HFF-Myc (cell line): ENCODE data around the gene CHML.

Experiments used
- DNase-seq: peaks from one replicate; pipeline ENCODE4 v3.0.0-alpha.2; 2011; ENCODE audit warnings: low read depth; ENCODE audit errors: extremely low read depth
- H3K4me3 ChIP-seq: replicated peaks from 2 replicates; pipeline ENCODE4 v1.5.1; 2011; ENCODE audit warnings: low read depth, mild to moderate bottlenecking, control low read depth, low read length
- CTCF ChIP-seq: IDR thresholded peaks from 2 replicates; pipeline ENCODE4 v1.5.1; 2012; ENCODE audit warnings: mild to moderate bottlenecking, low read depth, low read length, control low read depth; ENCODE audit errors: missing control alignments

The CHML gene

GRCh38 chr1:241624935-241625334 is 15.2 kb downstream of the CHML start:
- no peak for DNase-seq
- no peak overlapping the region for H3K4me3 ChIP-seq
- no peak for TF ChIP-seq CTCF

- H3K4me3 ChIP-seq: no peak overlapping the region
- DNase-seq: no peak
- TF ChIP-seq CTCF: no peak
Observed at GRCh38 chr1:241622669-241623068, 17.5 kb downstream of the CHML start.

GRCh38 chr1:241617426-241617825 is 22.7 kb downstream of the CHML start:
- no peak for DNase-seq
- no peak overlapping the region for H3K4me3 ChIP-seq
- no peak for TF ChIP-seq CTCF

GRCh38 chr1:241615043-241615974 is 24.9 kb downstream of the CHML start:
- no peak overlapping the region for H3K4me3 ChIP-seq
- DNase-seq: no peak
- TF ChIP-seq CTCF: no peak

- no peak for TF ChIP-seq CTCF
- no peak overlapping the region for H3K4me3 ChIP-seq
- no peak for DNase-seq
Observed at GRCh38 chr1:241614572-241614971, 25.6 kb downstream of the CHML start.

- no peak overlapping the region for H3K4me3 ChIP-seq
- TF ChIP-seq CTCF: no peak
- no peak for DNase-seq
Observed at GRCh38 chr1:241614144-241614543, 26.0 kb downstream of the CHML start.
